Astrocyte (in vitro differentiated cells and primary cell): ENCODE measurements around the gene THRB.

ENCODE experiments used
- CTCF ChIP-seq: IDR thresholded peaks from 2 replicates; pipeline ENCODE4 v1.5.1; 2011; ENCODE audit warnings: low read depth, mild to moderate bottlenecking, inconsistent platforms, low read length, moderate library complexity; ENCODE audit not compliant: insufficient read depth
- EZH2 ChIP-seq: IDR thresholded peaks from 2 replicates; pipeline ENCODE4 v1.6.1; 2012; ENCODE audit warnings: mild to moderate bottlenecking, low read length, inconsistent platforms; ENCODE audit not compliant: insufficient read depth

DNA sequence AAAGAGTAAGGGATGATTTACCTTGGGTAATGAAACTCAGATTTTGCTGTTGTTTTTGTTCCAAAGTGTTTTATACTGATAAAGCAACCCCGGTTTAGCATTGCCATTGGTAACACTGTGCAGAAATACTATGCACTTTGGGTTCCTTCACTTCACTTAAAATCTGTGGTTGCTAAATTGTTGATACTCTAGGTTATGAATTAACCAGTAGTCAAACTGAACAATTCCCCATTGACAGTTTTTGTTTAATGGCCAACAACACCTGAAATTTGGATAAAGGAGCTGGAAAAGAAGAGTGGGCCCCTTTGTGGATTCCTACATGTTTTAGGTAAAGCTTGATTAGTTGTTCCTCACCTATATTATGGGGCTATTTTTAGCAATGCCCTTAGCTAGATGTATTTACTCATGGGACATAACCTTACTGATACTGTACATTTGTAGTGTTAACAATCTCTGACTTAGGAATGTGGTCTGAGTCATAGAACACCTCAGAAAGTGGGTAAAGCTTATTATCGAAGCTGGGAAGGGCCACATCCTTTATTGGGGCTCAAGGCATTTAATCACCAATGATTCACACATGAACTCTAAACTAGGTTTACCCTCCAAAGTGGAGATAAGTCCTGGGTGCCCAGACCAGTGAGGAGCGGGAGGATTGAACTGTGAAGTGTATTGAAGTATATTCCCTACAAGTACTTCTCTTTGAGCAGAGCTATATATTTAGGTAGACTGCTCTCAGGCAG lies 29.5 kb upstream of the THRB start:
- no peak for TF ChIP-seq CTCF
- no peak for TF ChIP-seq EZH2
